GM18868 (cell line): ENCODE measurements around the gene IGFBP1.

Experiments
- ATAC-seq: cut with Tn5 transposase; IDR thresholded peaks from one replicate; pipeline ENCODE4 v1.9.1; 2021; ENCODE audit warnings: mild to moderate bottlenecking, moderate library complexity; ENCODE audit not compliant: unreplicated experiment

Gene IGFBP1

GRCh38 chr7:45880433-45880860 is 7.8 kb upstream of the IGFBP1 start:
- ATAC-seq, result no peak

GRCh38 chr7:45881280-45881758 is 7.0 kb upstream of the IGFBP1 start:
- ATAC-seq, result no peak

GRCh38 chr7:45881759-45882464 is 6.4 kb upstream of the IGFBP1 start:
- ATAC-seq, result no peak

GRCh38 chr7:45882465-45882810 is 5.8 kb upstream of the IGFBP1 start:
- ATAC-seq, result no peak

- ATAC-seq, result no peak
These were observed 4.2 kb upstream of the IGFBP1 start for GRCh38 chr7:45884136-45884535.

GRCh38 chr7:45885264-45885882 is 2.9 kb upstream of the IGFBP1 start:
- ATAC-seq, result no peak

GRCh38 chr7:45886931-45887667 is 1.2 kb upstream of the IGFBP1 start:
- ATAC-seq, result no peak

GRCh38 chr7:45888993-45889366 is 692 bp downstream of the IGFBP1 start:
- no peak for ATAC-seq

GRCh38 chr7:45889367-45890067 is 1.2 kb downstream of the IGFBP1 start:
- ATAC-seq, result no peak

GRCh38 chr7:45890125-45890901 is 2.0 kb downstream of the IGFBP1 start:
- no peak for ATAC-seq

- no peak for ATAC-seq
These were observed 2.7 kb downstream of the IGFBP1 start for GRCh38 chr7:45890902-45891461.

- no peak for ATAC-seq
These were observed 3.4 kb downstream of the IGFBP1 start for GRCh38 chr7:45891462-45892402.

- ATAC-seq, result no peak
These were observed 4.2 kb downstream of the IGFBP1 start for GRCh38 chr7:45892407-45893035.

GRCh38 chr7:45893374-45893995 is 5.2 kb downstream of the IGFBP1 start:
- ATAC-seq, result no peak

- ATAC-seq, result no peak
These were observed 5.8 kb downstream of the IGFBP1 start for GRCh38 chr7:45893996-45894664.

- ATAC-seq, result no peak
These were observed 6.4 kb downstream of the IGFBP1 start for GRCh38 chr7:45894665-45895062.

- ATAC-seq, result no peak
These were observed 8.9 kb downstream of the IGFBP1 start for GRCh38 chr7:45897042-45897690.
